D721Med (cell line): ENCODE measurements around the gene NOL3.

Source experiments
- DNase-seq: peaks from one replicate; pipeline ENCODE4 v3.0.0; 2011; ENCODE audit warnings: low spot score; ENCODE audit not compliant: insufficient read length
- FAIRE-seq: peaks from 2 replicates; lab custom pipeline; 2011; peaks lifted over from hg19 to GRCh38; lab: Jason Lieb, UNC
- TF ChIP-seq, protein P1 (sequence below): IDR thresholded peaks from 2 replicates; pipeline ENCODE4 v1.5.1; 2012; ENCODE audit warnings: mild to moderate bottlenecking, control low read depth; ENCODE audit not compliant: insufficient read depth; ENCODE audit errors: missing control alignments

Gene NOL3

DNA sequence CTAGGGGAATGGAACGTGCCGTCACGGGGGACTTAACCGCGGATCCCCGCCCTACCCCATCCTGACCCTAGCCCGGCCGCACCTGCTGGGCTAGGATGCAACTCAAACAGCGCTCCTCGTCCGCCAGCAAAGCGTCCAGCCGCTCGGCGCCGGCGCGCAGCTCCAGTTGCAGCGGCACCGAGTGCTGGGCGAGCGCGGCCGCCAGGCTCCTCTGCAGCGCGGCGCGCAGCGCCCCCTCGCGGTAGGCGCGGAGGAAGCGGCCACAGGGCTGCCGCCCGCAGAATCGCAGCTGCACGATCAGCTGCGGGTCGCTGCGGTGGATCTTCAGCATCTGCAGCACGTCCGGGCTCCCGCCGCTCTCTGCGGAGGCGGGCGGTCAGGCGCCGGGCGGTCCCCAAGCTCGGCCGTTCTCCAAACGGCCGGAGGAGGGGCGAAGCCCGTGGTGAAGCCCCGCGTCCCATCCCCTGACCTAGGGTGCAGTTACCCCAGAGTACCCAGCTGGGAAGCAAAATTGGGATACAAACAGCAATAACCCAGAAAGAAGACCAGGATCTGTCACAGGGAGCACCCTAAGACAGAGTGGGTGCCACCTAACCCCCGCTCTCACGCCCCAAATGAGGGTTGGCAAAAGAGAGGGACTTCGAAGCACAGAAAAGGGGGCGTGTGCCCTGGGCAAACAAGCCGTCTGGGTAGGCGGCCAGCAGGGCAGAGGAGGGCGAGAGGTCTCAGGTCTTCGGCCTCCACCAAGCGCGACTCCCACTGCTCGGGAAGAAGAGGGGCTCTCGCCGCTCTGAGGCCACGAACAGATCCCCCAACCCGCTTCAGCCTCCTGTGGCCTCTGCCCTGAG, 14.8 kb upstream of the NOL3 start:
- TF ChIP-seq, protein P1, sequence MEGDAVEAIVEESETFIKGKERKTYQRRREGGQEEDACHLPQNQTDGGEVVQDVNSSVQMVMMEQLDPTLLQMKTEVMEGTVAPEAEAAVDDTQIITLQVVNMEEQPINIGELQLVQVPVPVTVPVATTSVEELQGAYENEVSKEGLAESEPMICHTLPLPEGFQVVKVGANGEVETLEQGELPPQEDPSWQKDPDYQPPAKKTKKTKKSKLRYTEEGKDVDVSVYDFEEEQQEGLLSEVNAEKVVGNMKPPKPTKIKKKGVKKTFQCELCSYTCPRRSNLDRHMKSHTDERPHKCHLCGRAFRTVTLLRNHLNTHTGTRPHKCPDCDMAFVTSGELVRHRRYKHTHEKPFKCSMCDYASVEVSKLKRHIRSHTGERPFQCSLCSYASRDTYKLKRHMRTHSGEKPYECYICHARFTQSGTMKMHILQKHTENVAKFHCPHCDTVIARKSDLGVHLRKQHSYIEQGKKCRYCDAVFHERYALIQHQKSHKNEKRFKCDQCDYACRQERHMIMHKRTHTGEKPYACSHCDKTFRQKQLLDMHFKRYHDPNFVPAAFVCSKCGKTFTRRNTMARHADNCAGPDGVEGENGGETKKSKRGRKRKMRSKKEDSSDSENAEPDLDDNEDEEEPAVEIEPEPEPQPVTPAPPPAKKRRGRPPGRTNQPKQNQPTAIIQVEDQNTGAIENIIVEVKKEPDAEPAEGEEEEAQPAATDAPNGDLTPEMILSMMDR, result peak; percentile 72
- DNase-seq (peak; percentile 81), FAIRE-seq (no peak)

DNA sequence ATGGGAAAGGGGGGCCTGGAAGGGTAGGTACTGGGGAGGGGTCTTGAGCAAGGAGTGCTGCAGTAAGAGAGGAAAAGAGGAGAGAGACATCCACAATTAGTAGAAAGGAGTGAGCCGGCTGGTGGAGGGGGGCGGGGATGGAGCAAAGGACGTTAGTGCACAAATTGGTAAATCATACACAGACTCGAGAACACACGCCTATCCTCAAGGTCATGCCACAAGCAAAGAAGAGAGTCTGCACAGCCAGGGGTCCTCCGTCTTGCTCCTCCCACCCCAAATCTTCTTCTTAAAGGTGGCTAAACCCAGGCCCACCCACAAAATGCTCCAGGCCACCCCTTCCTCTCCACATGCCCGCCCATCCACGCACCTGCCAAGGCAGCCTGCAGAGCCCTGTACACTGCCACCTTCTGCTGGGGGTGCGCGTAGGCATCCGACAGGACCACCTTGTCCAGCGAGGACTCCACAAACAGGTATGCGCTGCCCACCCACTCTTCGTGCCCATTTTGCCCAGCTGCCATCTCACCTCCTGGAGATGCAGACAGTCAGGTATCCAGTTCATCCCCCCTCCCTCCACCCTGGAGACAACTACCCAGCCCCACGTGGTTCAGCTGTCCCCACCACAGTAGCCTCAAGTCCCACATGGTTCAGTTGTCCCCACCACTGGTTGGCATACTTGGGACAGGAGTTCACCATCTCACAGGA, 14.0 kb upstream of the NOL3 start:
- TF ChIP-seq, protein P1, result no peak
- DNase-seq, result no peak
- no peak for FAIRE-seq

DNA sequence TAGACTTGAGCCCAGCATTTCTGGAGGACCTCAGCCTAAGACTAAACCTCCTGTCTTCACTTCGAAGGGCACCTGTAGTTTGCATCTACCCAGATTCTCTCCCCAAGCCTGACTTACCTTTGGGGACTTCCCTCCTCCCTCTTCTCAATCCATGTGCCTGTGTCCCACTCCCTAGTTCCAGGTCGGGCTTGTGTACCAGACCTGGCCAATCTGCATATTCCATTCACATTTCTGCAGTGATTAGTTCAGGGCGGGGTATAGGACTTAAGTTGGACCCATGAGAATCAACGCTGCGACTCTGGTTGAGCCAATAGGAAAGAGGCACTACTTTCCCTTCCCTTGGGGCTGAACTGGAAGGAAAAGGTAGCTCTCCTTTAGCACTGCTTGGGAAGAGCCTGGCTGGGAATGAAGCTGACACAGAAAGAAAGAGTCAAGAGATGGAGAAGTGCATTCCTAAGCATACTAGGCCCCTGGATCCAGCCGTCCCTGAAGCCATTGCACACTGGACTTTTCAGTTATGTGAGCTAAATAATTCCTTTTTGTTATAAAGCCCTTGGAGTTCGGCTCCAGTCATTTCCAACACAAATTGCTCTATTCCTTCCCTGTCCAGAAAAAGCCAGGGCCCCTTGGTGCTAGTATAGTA, 13.1 kb upstream of the NOL3 start:
- TF ChIP-seq, protein P1, result no peak
- FAIRE-seq, result no peak
- DNase-seq, result no peak

DNA sequence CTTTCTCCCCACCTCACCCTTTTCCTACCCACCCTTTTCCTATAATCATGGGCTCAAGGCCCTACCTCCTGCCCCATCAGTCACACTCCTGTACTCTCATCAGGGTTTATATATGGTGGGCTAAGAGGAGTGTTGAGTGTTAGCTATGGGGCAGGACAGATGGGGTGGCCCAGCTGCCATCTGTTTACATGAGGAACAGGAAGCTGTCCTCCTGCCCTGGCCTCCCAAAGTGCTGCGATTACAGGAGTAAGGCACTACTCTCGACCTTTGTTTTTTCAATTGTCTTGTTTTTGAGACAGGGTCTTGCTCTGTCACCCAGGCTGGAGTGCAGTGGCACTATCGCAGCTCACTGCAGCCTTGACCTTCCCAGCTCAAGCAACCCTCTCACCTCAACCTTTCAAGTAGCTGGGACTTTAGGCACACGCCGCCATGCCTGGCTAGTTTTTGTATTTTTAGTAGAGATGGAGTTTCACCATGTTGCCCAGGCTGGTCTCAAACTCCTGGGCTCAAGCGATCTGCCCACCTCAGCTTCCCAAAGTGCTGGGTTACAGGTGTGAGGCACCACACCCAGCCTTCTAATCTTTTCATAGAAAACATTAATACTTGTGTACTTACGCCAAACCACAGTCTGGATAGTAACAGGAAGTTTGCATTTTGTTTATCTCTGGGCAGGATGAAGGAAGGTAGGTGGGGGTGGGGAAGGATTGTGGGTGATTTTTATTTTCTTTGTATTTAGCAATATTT, 12.3 kb upstream of the NOL3 start:
- TF ChIP-seq, protein P1, result no peak
- DNase-seq (no peak), FAIRE-seq (no peak)

DNA sequence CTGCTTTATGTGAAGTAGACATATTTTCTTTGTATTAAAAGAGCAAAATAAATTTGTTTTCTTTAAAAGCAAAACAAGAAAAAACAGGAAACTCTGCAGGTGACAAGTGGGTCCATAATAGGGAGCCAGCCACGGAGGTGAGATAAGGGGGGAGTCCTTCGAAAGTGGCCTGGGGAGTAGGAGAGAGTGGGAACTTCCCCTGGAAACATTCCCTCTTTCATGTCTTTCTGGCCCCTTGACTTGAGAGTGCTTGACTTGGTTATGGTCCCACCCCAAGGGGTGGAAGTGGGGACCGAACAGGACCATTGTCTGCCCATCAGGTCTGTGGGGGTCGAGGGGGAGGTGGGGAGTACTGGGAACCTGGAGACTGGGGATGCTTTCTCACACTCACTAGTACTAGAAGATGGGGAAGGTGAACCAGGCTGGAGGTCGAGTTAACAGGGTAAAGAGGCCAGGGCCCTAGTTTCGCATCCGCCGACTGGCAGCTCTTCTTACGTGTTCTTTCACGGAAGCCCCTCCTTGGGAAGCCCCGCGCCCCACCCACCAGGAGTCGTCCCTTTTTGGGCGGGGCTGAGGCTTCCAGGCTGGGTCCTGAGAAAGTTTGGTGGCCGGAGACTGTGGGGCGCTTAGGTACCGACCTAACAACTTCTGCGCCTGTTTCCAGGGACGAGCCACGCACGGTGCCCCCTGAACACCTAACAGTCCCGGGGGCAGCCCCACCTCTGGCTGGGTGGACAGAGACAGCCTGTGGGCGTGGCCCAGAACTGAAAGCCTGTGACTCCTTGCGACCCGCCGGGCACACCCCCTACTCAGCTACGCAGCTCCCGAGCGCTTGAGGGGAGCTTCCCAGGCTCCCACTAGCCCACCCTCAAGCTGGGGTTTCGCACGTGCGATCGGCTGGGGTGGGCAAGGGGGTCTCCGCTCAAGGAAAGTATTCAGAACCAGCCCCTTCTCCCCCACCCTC, 11.4 kb upstream of the NOL3 start:
- FAIRE-seq (no peak), DNase-seq (no peak)
- TF ChIP-seq, protein P1, result no peak

DNA sequence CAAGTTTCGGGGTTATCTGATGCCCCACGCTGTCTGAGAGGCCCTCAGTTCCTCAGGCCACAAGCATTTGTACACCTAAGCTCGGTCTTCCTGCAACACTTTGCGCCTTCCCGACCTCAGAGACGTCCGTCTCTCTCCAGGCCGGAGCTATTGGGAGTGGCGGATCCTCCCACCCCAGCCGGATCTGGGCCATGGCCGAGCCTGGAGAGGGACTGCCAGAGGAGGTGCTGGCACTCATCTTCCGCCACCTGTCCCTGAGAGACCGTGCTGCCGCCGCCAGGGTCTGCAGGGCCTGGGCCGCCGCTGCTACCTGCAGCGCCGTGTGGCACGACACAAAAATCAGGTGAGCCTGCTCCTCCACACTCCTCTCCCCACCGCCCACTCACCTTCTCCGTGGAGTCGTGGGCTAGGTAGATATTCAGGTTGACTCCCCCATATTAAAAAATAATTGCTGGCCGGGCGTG, 8.7 kb upstream of the NOL3 start:
- TF ChIP-seq, protein P1, result no peak
- no peak for FAIRE-seq
- DNase-seq, result no peak
